ENCODE data around the gene VPS41.

DNA sequence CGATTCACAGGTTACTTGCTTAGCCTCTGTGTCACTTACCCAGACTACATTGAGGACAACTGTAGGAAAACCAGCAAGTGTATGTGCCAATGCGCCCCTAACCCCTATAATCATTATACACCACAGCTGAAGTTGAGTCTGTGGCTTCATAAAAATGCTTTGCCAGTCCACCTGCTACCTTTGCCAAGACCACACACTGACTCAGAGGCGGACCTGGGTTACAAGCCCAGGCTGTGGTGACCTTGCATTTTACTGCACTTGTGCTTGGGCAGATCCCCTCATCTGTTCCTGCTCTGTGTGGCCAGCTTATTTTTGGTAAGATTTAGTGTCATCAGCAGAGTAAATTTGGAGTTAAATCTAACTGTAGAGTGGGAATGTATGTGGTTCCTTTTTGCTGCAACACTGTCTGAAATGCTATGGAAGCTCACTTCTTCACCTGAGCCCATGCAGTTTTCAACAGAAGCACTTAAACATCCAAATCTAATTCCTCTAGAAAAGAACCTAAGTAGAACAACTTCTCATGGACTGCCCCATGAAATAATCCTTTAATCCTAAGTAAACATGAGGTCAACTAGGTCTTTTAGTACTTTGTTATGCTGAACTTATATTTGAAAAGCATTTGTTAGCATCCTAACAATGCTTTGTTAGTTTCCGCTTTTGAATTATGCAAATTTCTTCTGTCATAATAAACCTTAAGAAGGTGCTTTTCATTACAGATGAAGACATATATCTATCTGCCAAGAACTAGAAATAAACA lies 181.6 kb downstream of the VPS41 start:
- TF ChIP-seq, protein P1, sequence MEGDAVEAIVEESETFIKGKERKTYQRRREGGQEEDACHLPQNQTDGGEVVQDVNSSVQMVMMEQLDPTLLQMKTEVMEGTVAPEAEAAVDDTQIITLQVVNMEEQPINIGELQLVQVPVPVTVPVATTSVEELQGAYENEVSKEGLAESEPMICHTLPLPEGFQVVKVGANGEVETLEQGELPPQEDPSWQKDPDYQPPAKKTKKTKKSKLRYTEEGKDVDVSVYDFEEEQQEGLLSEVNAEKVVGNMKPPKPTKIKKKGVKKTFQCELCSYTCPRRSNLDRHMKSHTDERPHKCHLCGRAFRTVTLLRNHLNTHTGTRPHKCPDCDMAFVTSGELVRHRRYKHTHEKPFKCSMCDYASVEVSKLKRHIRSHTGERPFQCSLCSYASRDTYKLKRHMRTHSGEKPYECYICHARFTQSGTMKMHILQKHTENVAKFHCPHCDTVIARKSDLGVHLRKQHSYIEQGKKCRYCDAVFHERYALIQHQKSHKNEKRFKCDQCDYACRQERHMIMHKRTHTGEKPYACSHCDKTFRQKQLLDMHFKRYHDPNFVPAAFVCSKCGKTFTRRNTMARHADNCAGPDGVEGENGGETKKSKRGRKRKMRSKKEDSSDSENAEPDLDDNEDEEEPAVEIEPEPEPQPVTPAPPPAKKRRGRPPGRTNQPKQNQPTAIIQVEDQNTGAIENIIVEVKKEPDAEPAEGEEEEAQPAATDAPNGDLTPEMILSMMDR (IDR thresholded peaks at IDR 0.05) = no peak
- no peak for TF ChIP-seq POLR2A (IDR thresholded peaks at IDR 0.05)
